HepG2 (cell line): ENCODE results near the gene SLC16A3. TPM values are rescaled to one million over a fixed set of nuclear protein-coding genes. Genes with fewer than 3 reads are reported as not detected.

Source experiments
- CREB1 ChIP-seq, 2 experiments: fragments of 450-650 bp in 1 of 2; IDR thresholded peaks; 2 replicates each; pipeline ENCODE4 v1.6.1; 2016 to 2017; ENCODE audit warnings: control low read depth in 1 of 2, mild to moderate bottlenecking in 1 of 2, missing compliant biosample characterization in 1 of 2, missing genetic modification characterization in 1 of 2
- MED13 ChIP-seq: sonication (generic); formaldehyde crosslinking; IDR thresholded peaks from 2 replicates; pipeline ENCODE4 v1.5.0; 2020; ENCODE audit warnings: missing genetic modification reagents
- NFYB ChIP-seq: sonication (generic); formaldehyde crosslinking; IDR thresholded peaks from 2 replicates; pipeline ENCODE4 v1.4.0; 2020; ENCODE audit warnings: missing genetic modification reagents
- PCBP2 ChIP-seq: fragments of 200-400 bp; formaldehyde crosslinking; optimal IDR thresholded peaks from 2 replicates; pipeline ENCODE3; 2018; ENCODE audit warnings: low read length, low read depth; ENCODE audit not compliant: poor library complexity, severe bottlenecking
- RFX1 ChIP-seq: fragments of 450-650 bp; IDR thresholded peaks from 2 replicates; pipeline ENCODE4 v1.6.1; 2017
- SIN3B ChIP-seq: fragments of 150-350 bp; IDR thresholded peaks from 2 replicates; pipeline ENCODE4 v1.6.1; 2014; ENCODE audit warnings: low read length
- SIX4 ChIP-seq: sonication (generic); formaldehyde crosslinking; IDR thresholded peaks from 2 replicates; pipeline ENCODE4 v1.4.0; 2020; ENCODE audit warnings: missing genetic modification reagents
- SMC3 ChIP-seq: IDR thresholded peaks from 2 replicates; pipeline ENCODE4 v1.6.1; 2011; ENCODE audit warnings: low read length, improper control_type of control experiment
- SRSF9 ChIP-seq: fragments of 200-400 bp; formaldehyde crosslinking; IDR thresholded peaks from 2 replicates; pipeline ENCODE4 v1.6.1; 2018; ENCODE audit warnings: borderline replicate concordance, mild to moderate bottlenecking, low read depth, low read length; ENCODE audit not compliant: insufficient read depth, poor library complexity, severe bottlenecking
- SRY ChIP-seq: sonication (generic); formaldehyde crosslinking; IDR thresholded peaks from 2 replicates; pipeline ENCODE4 v1.8.0; 2022; ENCODE audit warnings: mild to moderate bottlenecking, missing genetic modification reagents
- ZBED4 ChIP-seq: sonication (generic); formaldehyde crosslinking; IDR thresholded peaks from 2 replicates; pipeline ENCODE4 v1.4.0; 2020; ENCODE audit warnings: missing genetic modification reagents, borderline replicate concordance
- ZEB1 ChIP-seq: IDR thresholded peaks from 2 replicates; pipeline ENCODE4 v1.6.1; 2012; ENCODE audit warnings: mild to moderate bottlenecking, low read depth, inconsistent platforms; ENCODE audit not compliant: insufficient replicate concordance
- ZNF496 ChIP-seq: sonication (generic); formaldehyde crosslinking; IDR thresholded peaks from 2 replicates; pipeline ENCODE4 v1.8.1; 2023; ENCODE audit warnings: mild to moderate bottlenecking, moderate library complexity, missing genetic modification reagents; ENCODE audit not compliant: insufficient replicate concordance
- ZNF646 ChIP-seq: sonication (generic); formaldehyde crosslinking; IDR thresholded peaks from 2 replicates; pipeline ENCODE4 v1.9.0; 2021; ENCODE audit warnings: mild to moderate bottlenecking, missing genetic modification reagents
- ZNF75D ChIP-seq: sonication (generic); formaldehyde crosslinking; IDR thresholded peaks from 2 replicates; pipeline ENCODE4 v1.8.1; 2023; ENCODE audit warnings: missing genetic modification reagents, mild to moderate bottlenecking, borderline replicate concordance
- ZNF761 ChIP-seq: sonication (generic); formaldehyde crosslinking; conservative IDR thresholded peaks from 2 replicates; pipeline ENCODE4 v1.4.0; 2020; ENCODE audit warnings: mild to moderate bottlenecking, missing genetic modification reagents
- ZNF775 ChIP-seq: sonication (generic); formaldehyde crosslinking; IDR thresholded peaks from 2 replicates; pipeline ENCODE4 v1.4.0; 2020; ENCODE audit warnings: missing genetic modification reagents, mild to moderate bottlenecking, moderate library complexity, borderline replicate concordance
- polyA plus RNA-seq, 8 experiments: library from polyadenylated mRNA; depleted of rRNA in 3 of 8; stranded (reverse) in 7 of 8; unstranded in 1 of 8; fragments of >200 nt; fragmentation: Illumina TruSeq in 4 of 8; extraction: Trizol in 4 of 8; gene quantifications; 2 replicates each; pipeline versions ENCODE4 v1.2.1 to v1.2.3, GENCODE V29; 2011 to 2016; ENCODE audit warnings: low read depth in 4 of 8, missing spikeins in 1 of 8, mixed read lengths in 1 of 8; ENCODE audit not compliant: insufficient read depth in 1 of 8
- total RNA-seq, 5 experiments: library from RNA; depleted of rRNA; stranded (reverse); fragments of >200 nt; fragmentation: Illumina TruSeq; extraction: Trizol; gene quantifications; 2 replicates each; pipeline ENCODE4 v1.2.3, GENCODE V29; 2016; ENCODE audit warnings: low read depth in 1 of 5

The SLC16A3 gene
- total and polyA plus RNA-seq, 2 of the 13 experiments (the other 11 are each of a cell fraction or from before 2014, with no cell fraction given), result 242 to 349 TPM

GRCh38 chr17:82231562-82232321 is 2.9 kb downstream of the SLC16A3 start (continued):
- no peak; the same call in 1 of the 2 replicates for TF ChIP-seq MED13 (CRISPR knock-in tag)
- no peak for TF ChIP-seq RFX1
- peak; percentile 77; the same call in 1 of the 2 replicates for TF ChIP-seq ZNF761 (CRISPR knock-in tag)
- no peak for TF ChIP-seq PCBP2
- no peak for TF ChIP-seq ZNF775 (CRISPR knock-in tag)
- no peak for TF ChIP-seq SRSF9
- peak; percentile 42 for TF ChIP-seq SIX4
- peak; percentile 49 for TF ChIP-seq ZEB1
- peak; percentile 89 for TF ChIP-seq ZBED4
- no peak for TF ChIP-seq ZNF75D
- TF ChIP-seq SMC3, result no peak
- TF ChIP-seq ZNF496 (CRISPR knock-in tag), result no peak
- no peak for TF ChIP-seq ZNF646 (CRISPR knock-in tag)
- TF ChIP-seq SRY, result peak; percentile 85
- TF ChIP-seq SIN3B, result no peak
- no peak for TF ChIP-seq NFYB
- no peak for TF ChIP-seq CREB1 (IDR thresholded peaks at IDR 0.05)
- no peak for TF ChIP-seq CREB1 (CRISPR knock-in tag; IDR thresholded peaks at IDR 0.05)
